Activated CD8-positive, alpha-beta memory T cell treated with anti-CD3 and anti-CD28 coated beads for 48 hours (primary cell): ENCODE results near the gene FAM89A.
"Not testable (repeated sequence)": the region's sequence is repeated elsewhere in the genome, so short reads cannot be mapped to it uniquely, and the experiment has no call there.

Experiments used
- DNase-seq, 3 experiments: peaks; one replicate each; pipeline ENCODE4 v3.0.0-alpha.2; 2020; ENCODE audit warnings: low read depth in 2 of 3, low spot score in 2 of 3

FAM89A gene

GRCh38 chr1:230994860-230995259 lies 45.2 kb downstream of the FAM89A start:
- no peak for DNase-seq

GRCh38 chr1:230992100-230992774 lies 47.8 kb downstream of the FAM89A start:
- no peak for DNase-seq

- no peak for DNase-seq
These were observed 52.6 kb downstream of the FAM89A start for GRCh38 chr1:230987448-230987847.

- DNase-seq = no peak
These were observed 53.1 kb downstream of the FAM89A start for GRCh38 chr1:230986976-230987375.

GRCh38 chr1:230985711-230986110 lies 54.3 kb downstream of the FAM89A start:
- DNase-seq = no peak

GRCh38 chr1:230984622-230985515 lies 55.2 kb downstream of the FAM89A start:
- DNase-seq = not testable (repeated sequence)

GRCh38 chr1:230983811-230984210 lies 56.2 kb downstream of the FAM89A start:
- DNase-seq = no peak

GRCh38 chr1:230982696-230983095 lies 57.4 kb downstream of the FAM89A start:
- DNase-seq = no peak

GRCh38 chr1:230979952-230980351 lies 60.1 kb downstream of the FAM89A start:
- DNase-seq = no peak

- no peak for DNase-seq
These were observed 60.7 kb downstream of the FAM89A start for GRCh38 chr1:230979389-230979716.

- DNase-seq = peak; percentile 67 to 96 (median 91)
These were observed 61.3 kb downstream of the FAM89A start, which contains the start of the genes ARV1 and TTC13 for GRCh38 chr1:230978491-230979388. Gene ARV1 (plus strand): TSS chr1:230979094. CDS start chr1:230979106, 12 bp downstream. Gene TTC13 (minus strand): TSS chr1:230978861. CDS start chr1:230978830, 31 bp downstream.

GRCh38 chr1:230977761-230978490 lies 62.1 kb downstream of the FAM89A start:
- peak; percentile 7 to 23 (median 18) for DNase-seq

GRCh38 chr1:230976825-230977747 lies 63.0 kb downstream of the FAM89A start:
- no peak for DNase-seq

GRCh38 chr1:230976360-230976759 lies 63.7 kb downstream of the FAM89A start:
- DNase-seq = no peak

- no peak for DNase-seq
These were observed 64.4 kb downstream of the FAM89A start for GRCh38 chr1:230975636-230976035.

- peak in 1 of 3 experiments; percentile 11 for DNase-seq
These were observed 67.2 kb downstream of the FAM89A start for GRCh38 chr1:230972855-230973271.

GRCh38 chr1:230971771-230972170 lies 68.3 kb downstream of the FAM89A start:
- DNase-seq = no peak

GRCh38 chr1:230970432-230970831 lies 69.6 kb downstream of the FAM89A start:
- DNase-seq = no peak
